Suprapubic skin (tissue), 4 donors: ENCODE data around the gene ST6GALNAC6.

Experiments used
- CTCF ChIP-seq, 2 donors: fragments of 200-600 bp in 1 of 2; fragments of 450-650 bp in 1 of 2; sonication (generic) in 1 of 2; IDR thresholded peaks; one replicate each; pipeline ENCODE4 v1.5.1; 2016 to 2019; ENCODE audit warnings: antibody characterized with exemption in 2 of 2, mild to moderate bottlenecking in 1 of 2, moderate library complexity in 1 of 2
- EP300 ChIP-seq: sonication (generic); formaldehyde crosslinking; IDR thresholded peaks from one replicate; pipeline ENCODE4 v1.6.1; 2017; ENCODE audit warnings: antibody characterized with exemption
- POLR2A ChIP-seq, 2 donors: fragments of 450-650 bp; IDR thresholded peaks; one replicate each; pipeline ENCODE4 v1.6.1; 2017; ENCODE audit warnings: antibody characterized with exemption in 2 of 2, mild to moderate bottlenecking in 2 of 2, moderate library complexity in 2 of 2
- POLR2AphosphoS5 ChIP-seq, 3 donors: sonication (generic); formaldehyde crosslinking; IDR thresholded peaks; one replicate each; pipeline ENCODE4 v1.6.1; 2017; ENCODE audit warnings: antibody characterized with exemption in 3 of 3

- TF ChIP-seq POLR2A (IDR thresholded peaks at IDR 0.05) (no peak), EP300 (no peak), CTCF (IDR thresholded peaks at IDR 0.05) (no peak), POLR2AphosphoS5 (IDR thresholded peaks at IDR 0.05) (peak in 2 of 3 donors; percentile 38 to 58)
These were observed 823 bp downstream of the ST6GALNAC6 start for GRCh38 chr9:127898433-127899127.
